NCI-H1417 (cell line): ENCODE data around the gene CADM3.

Experiments used
- DNase-seq, 3 experiments: peaks; one replicate each; lab custom pipeline; 2025; lab: John Stamatoyannopoulos, UW

Gene CADM3

GRCh38 chr1:159171254-159171687 lies at the start of gene CADM3:
Gene CADM3, plus strand, starts transcription at chr1:159171615. Its CDS starts 151 bp downstream, at chr1:159171766.
- DNase-seq = peak in 1 of 3 experiments; percentile 24

DNA sequence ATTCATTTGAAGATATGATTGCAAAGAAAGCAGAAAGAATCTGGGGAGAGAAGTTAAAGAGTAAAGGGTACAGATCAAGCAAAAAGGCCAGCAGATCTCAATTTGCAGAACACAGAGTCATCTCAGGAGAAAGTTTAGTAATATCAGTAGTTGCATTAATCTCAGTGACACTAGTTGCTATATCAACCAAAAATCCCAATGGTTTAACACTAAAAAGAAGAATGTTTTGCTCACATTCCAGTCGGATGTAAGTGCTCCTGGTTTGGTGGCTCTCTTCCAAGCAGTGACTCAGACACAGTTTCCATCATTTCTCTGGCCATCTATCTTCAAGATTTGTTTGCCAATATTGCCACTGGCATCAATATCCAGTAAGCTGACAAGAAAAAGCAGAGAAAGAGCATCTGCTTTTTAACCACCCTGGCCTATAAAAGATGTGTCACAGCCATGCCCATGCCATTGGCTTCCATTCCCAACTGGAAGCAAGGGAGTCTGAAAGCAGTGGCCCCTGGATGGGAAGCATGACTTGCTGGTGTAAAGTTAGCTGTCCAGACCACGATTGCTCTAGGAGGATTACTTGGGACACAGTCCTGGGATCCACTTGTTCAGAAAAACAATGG lies 49.3 kb upstream of the CADM3 start:
- no peak for DNase-seq

GRCh38 chr1:159123587-159123986 lies 47.8 kb upstream of the CADM3 start:
- no peak for DNase-seq

DNA sequence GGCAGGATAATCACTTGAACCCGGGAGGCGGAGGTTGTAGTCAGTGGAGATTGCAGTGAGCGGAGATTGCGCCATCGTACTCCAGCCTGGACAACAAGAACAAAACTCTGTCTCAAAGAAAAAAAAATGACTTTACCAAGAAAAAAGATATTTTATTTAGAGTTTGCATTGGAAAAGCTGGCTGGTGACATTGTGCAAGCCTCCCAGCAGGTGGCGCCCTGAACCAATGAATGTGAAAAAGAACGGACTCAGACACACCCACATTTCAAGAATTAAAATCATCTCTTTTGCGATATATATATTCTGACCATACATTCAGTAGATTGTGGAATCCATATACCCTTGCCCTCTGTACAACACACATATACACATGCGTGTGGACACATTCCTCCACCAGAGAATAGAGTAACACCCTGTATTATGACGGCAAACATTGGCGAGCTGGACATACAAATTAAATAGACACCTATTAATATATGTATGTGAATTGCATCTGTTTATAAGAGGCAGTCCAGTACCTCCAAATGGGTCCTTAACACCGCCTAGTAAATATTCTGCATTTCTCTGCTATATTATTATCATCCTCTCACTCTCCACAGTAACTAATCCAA lies 39.0 kb upstream of the CADM3 start:
- peak; percentile 3 to 77 (median 69) for DNase-seq

GRCh38 chr1:159140474-159140873 lies 30.9 kb upstream of the CADM3 start:
- peak in 1 of 3 experiments; percentile 1 for DNase-seq

DNA sequence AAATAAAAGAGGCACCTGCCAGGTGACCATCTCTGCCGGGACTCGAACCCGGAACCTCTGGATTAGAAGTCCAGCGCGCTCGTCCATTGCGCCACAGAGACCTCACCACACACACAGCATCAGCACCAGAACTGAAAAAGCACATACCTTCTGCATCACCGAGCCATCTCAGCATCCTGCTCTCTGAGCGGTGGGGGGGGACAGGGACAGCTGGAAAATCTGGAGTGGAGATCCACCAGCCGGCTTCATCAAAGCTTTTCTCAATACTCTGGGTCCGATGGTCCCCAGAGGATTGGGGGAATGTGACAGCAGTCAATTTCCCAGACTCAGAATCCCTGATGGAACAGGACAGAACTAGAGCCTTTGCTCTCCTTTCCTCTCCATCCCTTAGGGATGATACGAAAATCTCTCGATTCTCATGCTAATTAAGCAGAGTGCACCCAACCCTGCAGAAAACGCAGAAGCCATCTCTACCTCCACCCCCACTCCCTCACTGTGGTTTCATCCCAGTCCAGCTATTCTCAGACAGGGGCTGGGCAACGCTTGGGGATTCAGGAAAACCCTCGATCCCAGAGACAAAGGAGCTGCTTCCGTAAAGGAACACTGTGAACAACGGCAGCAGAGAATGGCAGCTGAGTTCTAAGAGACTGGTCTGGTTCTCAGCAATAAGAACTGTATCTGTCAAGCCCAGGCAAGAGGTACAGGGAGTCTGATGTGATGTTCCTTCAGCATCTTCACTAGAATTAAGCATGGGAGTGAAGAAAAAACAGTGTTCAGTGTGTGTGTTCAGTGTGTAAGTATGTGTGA lies 29.6 kb upstream of the CADM3 start:
- peak; percentile 18 to 54 (median 36) for DNase-seq

DNA sequence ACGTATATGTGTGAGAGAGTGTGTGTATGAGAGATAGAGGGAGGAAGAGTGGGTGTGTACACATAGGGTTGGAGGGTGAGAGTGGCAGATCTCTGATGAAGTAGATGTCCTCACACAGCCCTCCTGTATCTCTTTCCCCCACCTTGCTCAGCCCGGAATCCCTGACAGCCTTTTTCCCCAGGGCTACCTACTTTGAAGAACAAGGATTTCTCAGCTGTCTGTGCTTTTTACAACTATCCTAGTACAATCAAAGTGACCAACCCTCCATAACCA lies 29.1 kb upstream of the CADM3 start:
- no peak for DNase-seq

- DNase-seq = no peak
Observed at GRCh38 chr1:159142726-159143510, 28.5 kb upstream of the CADM3 start.

DNA sequence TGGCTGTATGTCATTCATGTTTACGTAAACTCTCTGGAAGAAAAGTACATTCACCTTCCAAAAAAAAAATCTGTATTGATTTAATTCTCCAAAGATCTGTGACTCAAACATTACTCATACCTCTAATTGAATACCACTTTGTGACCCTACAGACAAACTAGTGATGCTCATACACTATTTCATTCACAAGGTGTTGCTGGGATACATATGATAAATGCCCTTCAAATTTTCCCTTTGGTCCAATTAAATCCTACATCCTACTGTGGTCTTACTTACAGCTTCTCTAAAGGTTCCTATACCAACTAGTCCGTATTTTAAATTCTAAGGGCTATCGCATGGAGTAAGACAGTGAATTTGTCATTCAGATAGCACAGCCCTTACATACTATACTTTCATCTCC lies 26.8 kb upstream of the CADM3 start:
- DNase-seq = no peak

DNA sequence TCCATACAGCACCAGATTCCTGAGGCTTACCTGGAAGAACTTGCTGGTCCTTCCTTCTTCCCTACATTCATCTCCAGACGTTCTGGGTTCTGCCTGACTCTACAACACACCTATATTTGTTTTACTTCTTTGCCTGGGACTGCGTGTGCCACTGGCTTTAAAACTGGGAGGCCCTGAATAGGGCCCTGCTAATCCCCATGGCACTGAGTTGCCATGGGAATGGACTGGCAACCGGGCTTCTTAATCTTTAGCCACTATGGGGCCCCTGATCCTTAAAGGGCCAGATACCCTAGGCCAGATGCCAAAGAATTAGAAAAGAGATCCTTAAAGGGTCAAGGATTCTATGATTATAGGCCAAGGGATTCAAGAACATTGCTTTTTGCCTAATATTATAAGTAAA lies 24.4 kb upstream of the CADM3 start:
- no peak for DNase-seq

DNA sequence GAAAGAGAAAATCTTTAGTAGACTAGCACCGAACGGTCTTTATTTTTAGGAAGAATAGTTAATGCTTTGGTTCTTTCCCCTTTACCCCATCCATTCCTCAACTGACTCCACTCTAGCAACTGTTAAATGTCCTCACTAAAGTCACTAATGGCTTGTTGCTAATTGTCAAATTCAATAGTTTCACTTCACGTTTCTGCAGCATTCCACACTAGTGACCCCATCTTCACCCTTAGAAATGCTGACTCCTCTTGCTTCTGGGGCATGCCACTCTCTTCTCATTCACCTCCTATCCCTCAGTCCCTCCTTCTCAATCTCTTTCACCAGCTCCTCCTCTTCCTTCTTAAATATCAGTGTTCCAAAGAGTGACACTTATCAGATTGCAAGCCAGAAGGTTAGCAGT lies 19.4 kb upstream of the CADM3 start:
- no peak for DNase-seq

- peak; percentile 33 to 73 (median 63) for DNase-seq
Observed at GRCh38 chr1:159161001-159161718, 10.3 kb upstream of the CADM3 start.

- no peak for DNase-seq
Observed at GRCh38 chr1:159161719-159162026, 9.7 kb upstream of the CADM3 start.

DNA sequence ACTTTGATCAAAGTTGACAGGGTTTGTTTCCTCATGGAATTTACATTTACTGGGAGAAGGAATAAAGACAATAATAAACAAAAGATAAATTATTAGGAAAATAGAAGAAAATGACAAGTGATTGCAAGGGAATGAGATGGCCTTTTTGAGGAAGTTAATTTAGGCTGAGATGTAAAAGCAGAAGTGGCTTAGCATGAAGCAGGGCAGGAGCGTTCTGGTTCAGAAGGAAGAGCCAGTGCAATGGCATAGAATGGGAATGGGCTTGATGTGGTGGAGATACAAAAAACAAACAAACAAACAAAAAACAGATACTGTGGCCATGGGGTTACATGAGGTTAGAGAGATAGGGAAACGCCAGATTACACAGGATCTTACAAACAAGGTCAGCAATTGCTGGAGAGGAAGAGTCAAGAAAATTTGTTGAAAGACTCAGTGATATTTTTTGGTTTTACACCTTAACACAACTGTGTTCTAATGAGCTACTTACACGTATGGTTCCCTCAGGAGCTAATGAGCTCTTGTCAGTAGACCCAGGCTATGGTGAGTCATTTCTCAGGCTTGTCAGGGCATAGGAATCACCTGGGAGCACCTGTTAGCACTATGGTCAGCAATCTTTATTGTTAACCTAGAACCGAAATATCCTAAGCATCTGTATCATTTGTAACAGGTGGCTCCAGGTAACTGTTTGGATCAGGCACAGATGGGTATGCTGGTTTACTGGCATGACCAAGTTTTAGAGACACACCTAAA lies 8.7 kb upstream of the CADM3 start:
- no peak for DNase-seq

DNA sequence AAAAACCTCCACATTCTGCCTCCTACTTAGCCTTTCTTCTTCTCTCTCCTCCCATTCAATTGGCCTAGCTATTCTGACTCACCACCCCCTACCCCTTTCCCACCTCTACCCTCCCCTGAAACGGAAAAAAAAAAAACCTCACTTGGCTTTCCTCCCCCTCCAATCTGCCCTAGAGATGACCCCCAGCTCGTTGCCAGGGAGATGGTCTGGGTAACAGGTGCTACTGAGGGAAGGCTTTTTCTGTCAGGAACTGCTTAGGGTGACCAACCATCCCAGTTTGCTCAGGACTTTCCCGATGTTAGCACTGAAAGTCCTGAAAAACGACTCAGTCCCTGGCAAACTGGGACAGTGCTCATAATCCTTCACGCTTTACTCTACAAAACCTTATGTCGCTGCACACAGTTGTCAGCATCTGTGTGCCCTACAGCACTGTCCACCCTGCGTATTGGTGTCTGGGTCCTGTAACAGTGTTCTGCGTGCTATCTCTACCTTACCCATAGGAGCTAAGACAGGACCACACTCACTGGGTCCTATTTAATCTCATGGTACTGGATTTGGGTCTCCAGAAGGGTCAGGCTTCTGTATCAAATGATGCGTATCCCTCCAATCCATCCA lies 7.7 kb upstream of the CADM3 start:
- DNase-seq = peak in 1 of 3 experiments; percentile 39

DNA sequence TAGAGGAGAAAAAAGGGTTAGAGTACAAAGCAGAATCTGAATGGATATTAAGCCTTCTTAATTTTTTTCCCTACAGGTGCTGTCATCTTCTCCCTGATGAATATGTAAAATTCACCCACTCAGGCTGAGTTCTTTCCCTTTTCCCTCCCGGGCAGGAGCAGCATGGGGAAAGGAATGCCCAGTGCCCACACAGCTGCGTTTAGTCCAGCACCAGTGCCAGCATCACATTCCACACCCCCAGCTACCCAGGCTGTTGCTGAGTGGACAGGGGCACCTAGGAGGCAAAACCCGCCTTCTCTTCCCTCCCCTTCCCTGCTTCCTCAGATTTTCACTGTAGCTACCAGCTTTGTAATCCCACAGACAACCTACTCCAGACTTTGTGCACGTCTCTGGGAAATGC lies 3.4 kb upstream of the CADM3 start:
- DNase-seq = no peak

DNA sequence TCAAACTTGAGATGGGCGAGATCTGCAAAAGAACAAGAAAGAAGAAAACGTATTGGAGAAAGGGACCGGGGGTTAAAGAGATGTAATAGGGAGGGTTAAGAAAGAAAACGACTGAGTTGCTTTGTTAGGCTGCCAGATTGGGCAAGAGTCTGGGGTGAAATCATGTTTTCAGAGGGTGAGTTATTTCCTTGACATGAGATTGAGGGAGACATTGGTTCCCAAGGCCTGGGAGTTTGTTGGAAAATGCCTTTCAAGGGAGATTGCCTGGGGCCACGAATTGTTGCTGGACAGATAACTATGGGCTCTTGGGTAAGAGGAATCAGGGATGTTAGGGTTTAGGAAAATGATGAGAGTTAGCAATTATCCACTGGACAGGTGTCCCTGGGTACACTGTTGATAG lies 776 bp upstream of the CADM3 start:
- DNase-seq = no peak

GRCh38 chr1:159171688-159172501 lies 480 bp downstream of the CADM3 start:
- peak in 2 of 3 experiments; percentile 10 to 24 for DNase-seq

GRCh38 chr1:159172614-159173291 lies 1.3 kb downstream of the CADM3 start:
- no peak for DNase-seq
